Caco-2 (cell line): ENCODE results near the gene CBFB. TPM values are rescaled to one million over a fixed set of nuclear protein-coding genes. Genes with fewer than 3 reads are reported as not detected.

ENCODE experiments used
- BruUV-seq: library from RNA; stranded (reverse); fragments of 400-500 nt; replicated peaks from 2 replicates; lab custom pipeline; 2021; lab: Mats Ljungman, UMichigan
- CTCF ChIA-PET: fragments of 300-600 bp; sonication (Branson Sonifier 250); formaldehyde crosslinking; loops from one replicate; lab custom pipeline; 2022; ENCODE audit warnings: antibody characterized with exemption; lab: Charles Lee
- POLR2A ChIA-PET: fragments of 300-600 bp; sonication (Branson Sonifier 250); formaldehyde crosslinking; loops from one replicate; lab custom pipeline; 2022; ENCODE audit warnings: antibody characterized with exemption; lab: Charles Lee
- DNase-seq, 2 experiments: peaks; one replicate each; pipeline versions ENCODE4 v3.0.0 to v3.0.0-alpha.2; 2020 to 2022
- H3K27me3 ChIP-seq: replicated peaks from 2 replicates; pipeline ENCODE4 v1.6.0; 2011; ENCODE audit warnings: low read length; ENCODE audit not compliant: control insufficient read depth, insufficient read depth
- H3K36me3 ChIP-seq: 2 replicates; pipeline ENCODE4 v1.5.1; 2011; ENCODE audit warnings: low read length; ENCODE audit not compliant: control insufficient read depth, insufficient read depth
- H3K4me1 ChIP-seq: fragments of 250-450 bp; sonication (Bioruptor Pico); 2 replicates; pipeline ENCODE4 v1.5.1; 2020; ENCODE audit warnings: mild to moderate bottlenecking
- H3K4me3 ChIP-seq: 2 replicates; pipeline ENCODE4 v1.5.1; 2011; ENCODE audit warnings: low read depth, mild to moderate bottlenecking, control low read depth, low read length
- H3K9me3 ChIP-seq: fragments of 250-450 bp; sonication (Bioruptor Pico); 2 replicates; pipeline ENCODE4 v1.5.1; 2020; ENCODE audit warnings: mild to moderate bottlenecking, moderate library complexity
- H3K27ac Mint-ChIP-seq: one replicate; pipeline ENCODE4 v1.8.0; 2022; ENCODE audit warnings: mixed read lengths; ENCODE audit not compliant: unreplicated experiment
- H3K27me3 Mint-ChIP-seq: one replicate; pipeline ENCODE4 v1.8.0; 2022; ENCODE audit warnings: mixed read lengths; ENCODE audit not compliant: insufficient read depth, unreplicated experiment
- H3K36me3 Mint-ChIP-seq: one replicate; pipeline ENCODE4 v1.8.0; 2022; ENCODE audit warnings: mild to moderate bottlenecking, mixed read lengths; ENCODE audit not compliant: insufficient read depth, unreplicated experiment
- H3K4me1 Mint-ChIP-seq: one replicate; pipeline ENCODE4 v1.8.0; 2022; ENCODE audit warnings: low read depth, mixed read lengths; ENCODE audit not compliant: unreplicated experiment
- H3K4me3 Mint-ChIP-seq: one replicate; pipeline ENCODE4 v1.8.0; 2022; ENCODE audit warnings: mild to moderate bottlenecking, moderate library complexity, mixed read lengths; ENCODE audit not compliant: unreplicated experiment
- H3K9me3 Mint-ChIP-seq: one replicate; pipeline ENCODE4 v1.8.0; 2022; ENCODE audit warnings: mixed read lengths; ENCODE audit not compliant: unreplicated experiment
- intact Hi-C: fragments of 100-400 bp; cut with micrococcal nuclease; formaldehyde crosslinking; loops from one replicate; pipeline ENCODE4 v1.10.0; 2022; ENCODE audit not compliant: unreplicated experiment
- total RNA-seq: library from RNA; stranded (reverse); gene quantifications from 2 replicates; pipeline ENCODE4 v1.2.3, GENCODE V29; 2022
- TF ChIP-seq, protein P1 (sequence below), 2 experiments: fragments of 200-600 bp in 1 of 2; IDR thresholded peaks; 1 replicate in 1 of 2; 2 replicates in 1 of 2; pipeline versions ENCODE4 v1.5.1 to v1.8.0; 2011 to 2022; ENCODE audit warnings: antibody characterized with exemption in 1 of 2, control low read depth in 1 of 2, inconsistent platforms in 1 of 2, low read depth in 1 of 2, low read length in 1 of 2, mild to moderate bottlenecking in 1 of 2, moderate library complexity in 1 of 2; ENCODE audit not compliant: insufficient read depth in 1 of 2, severe bottlenecking in 1 of 2, unreplicated experiment in 1 of 2

The CBFB gene
- total RNA-seq, 1 experiment from 2014 or later = 102 TPM

DNA sequence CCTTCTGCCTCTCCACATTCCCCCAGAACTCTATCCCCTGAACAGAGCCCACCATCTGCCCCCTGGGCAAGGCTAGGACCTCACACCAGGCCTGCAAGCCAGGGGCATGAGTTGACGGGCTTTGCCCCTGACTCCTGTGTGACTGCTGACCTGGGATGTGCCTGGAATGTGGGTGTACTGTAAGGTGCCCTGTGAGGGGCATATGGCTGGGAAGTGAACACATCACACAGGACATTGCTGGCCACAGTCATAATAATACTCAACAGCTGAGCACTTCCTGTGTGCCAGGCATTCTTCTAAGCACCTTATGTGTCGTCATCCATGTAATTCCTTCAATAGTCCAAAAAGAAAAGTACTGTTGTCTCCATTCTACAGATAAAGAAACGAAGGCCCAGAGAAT, 27.2 kb upstream of the CBFB start:
- BruUV-seq = no TSS peak
- Histone ChIP-seq H3K4me3 (no peak overlapping the region), H3K27me3 (no peaks in the 10 kb centered on the region), H3K4me1 (peaks cover 4% of the 10 kb centered on the region; the same call in 1 of the 2 replicates), H3K9me3 (no peaks in the 10 kb centered on the region), H3K36me3 (no peaks in the 10 kb centered on the region)
- intact Hi-C loops = no loop called here
- DNase-seq = no peak
- TF ChIP-seq, protein P1, sequence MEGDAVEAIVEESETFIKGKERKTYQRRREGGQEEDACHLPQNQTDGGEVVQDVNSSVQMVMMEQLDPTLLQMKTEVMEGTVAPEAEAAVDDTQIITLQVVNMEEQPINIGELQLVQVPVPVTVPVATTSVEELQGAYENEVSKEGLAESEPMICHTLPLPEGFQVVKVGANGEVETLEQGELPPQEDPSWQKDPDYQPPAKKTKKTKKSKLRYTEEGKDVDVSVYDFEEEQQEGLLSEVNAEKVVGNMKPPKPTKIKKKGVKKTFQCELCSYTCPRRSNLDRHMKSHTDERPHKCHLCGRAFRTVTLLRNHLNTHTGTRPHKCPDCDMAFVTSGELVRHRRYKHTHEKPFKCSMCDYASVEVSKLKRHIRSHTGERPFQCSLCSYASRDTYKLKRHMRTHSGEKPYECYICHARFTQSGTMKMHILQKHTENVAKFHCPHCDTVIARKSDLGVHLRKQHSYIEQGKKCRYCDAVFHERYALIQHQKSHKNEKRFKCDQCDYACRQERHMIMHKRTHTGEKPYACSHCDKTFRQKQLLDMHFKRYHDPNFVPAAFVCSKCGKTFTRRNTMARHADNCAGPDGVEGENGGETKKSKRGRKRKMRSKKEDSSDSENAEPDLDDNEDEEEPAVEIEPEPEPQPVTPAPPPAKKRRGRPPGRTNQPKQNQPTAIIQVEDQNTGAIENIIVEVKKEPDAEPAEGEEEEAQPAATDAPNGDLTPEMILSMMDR (IDR thresholded peaks at IDR 0.05; ENCODE audit: insufficient read depth in 1 of 2, low read depth in 1 of 2, low read length in 1 of 2, severe bottlenecking in 1 of 2, unreplicated experiment in 1 of 2) = no peak
- peaks cover 6% of the 10 kb centered on the region for H3K27me3 Mint-ChIP-seq
- no peaks in the 10 kb centered on the region for H3K36me3 Mint-ChIP-seq
- POLR2A ChIA-PET = no interaction called here
- H3K9me3 Mint-ChIP-seq = no peaks in the 10 kb centered on the region
- CTCF ChIA-PET = no interaction called here
- no peak overlapping the region for H3K27ac Mint-ChIP-seq
- H3K4me3 Mint-ChIP-seq = no peak overlapping the region
- no peaks in the 10 kb centered on the region for H3K4me1 Mint-ChIP-seq

- intact Hi-C loops = no loop called here
- Histone ChIP-seq H3K4me3 (no peak overlapping the region), H3K4me1 (no peaks in the 10 kb centered on the region), H3K36me3 (no peaks in the 10 kb centered on the region), H3K9me3 (no peaks in the 10 kb centered on the region), H3K27me3 (no peaks in the 10 kb centered on the region)
- ChIA-PET POLR2A (no interaction called here), CTCF (interaction anchor here (0.6 to 1.7 kb wide), 4 partner anchors 11 to 148 kb away, joined by 3 to 6 read pairs (median 4); no protein-coding TSS in a partner anchor)
- no peaks in the 10 kb centered on the region for H3K9me3 Mint-ChIP-seq
- H3K27ac Mint-ChIP-seq = no peak overlapping the region
- no peaks in the 10 kb centered on the region for H3K4me1 Mint-ChIP-seq
- no peaks in the 10 kb centered on the region for H3K36me3 Mint-ChIP-seq
- DNase-seq = no peak
- H3K4me3 Mint-ChIP-seq = no peak overlapping the region
- no peaks in the 10 kb centered on the region for H3K27me3 Mint-ChIP-seq
- TF ChIP-seq, protein P1 (IDR thresholded peaks at IDR 0.05; ENCODE audit: insufficient read depth in 1 of 2, low read depth in 1 of 2, low read length in 1 of 2, severe bottlenecking in 1 of 2, unreplicated experiment in 1 of 2) = no peak
- no TSS peak for BruUV-seq
These were observed 21.9 kb upstream of the CBFB start for GRCh38 chr16:67006930-67007658.

DNA sequence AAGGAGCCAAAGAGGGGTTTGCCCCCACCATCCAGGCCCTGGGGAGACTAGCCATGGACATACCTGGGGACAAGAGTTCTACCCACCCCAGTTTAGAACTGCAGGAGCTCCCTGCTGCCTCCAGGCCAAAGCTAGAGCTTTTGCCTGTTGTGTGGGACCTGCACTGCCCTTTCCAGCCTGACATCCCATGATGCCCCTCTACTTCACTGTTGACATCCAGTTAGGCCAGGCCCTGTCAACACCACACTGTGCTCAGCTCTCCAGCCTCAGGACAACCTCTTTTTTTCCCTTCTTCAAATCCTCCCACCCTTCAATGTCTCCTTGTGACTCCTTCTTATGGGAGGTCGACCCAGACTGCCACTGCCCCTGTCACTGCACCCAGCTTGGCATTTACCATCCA, 19.8 kb upstream of the CBFB start:
- CTCF ChIA-PET = interaction anchor here (0.6 to 0.8 kb wide), 2 partner anchors 9 to 235 kb away, joined by 3 to 4 read pairs; no protein-coding TSS in a partner anchor
- intact Hi-C loops = no loop called here
- Histone ChIP-seq H3K4me1 (0 out of 2 replicates have a peak, but pooled peaks cover under 1% of the 10 kb centered on the region), H3K36me3 (no peaks in the 10 kb centered on the region), H3K9me3 (no peaks in the 10 kb centered on the region), H3K27me3 (no peaks in the 10 kb centered on the region), H3K4me3 (no peak overlapping the region)
- no peak overlapping the region for H3K27ac Mint-ChIP-seq
- H3K36me3 Mint-ChIP-seq = no peaks in the 10 kb centered on the region
- H3K4me3 Mint-ChIP-seq = no peak overlapping the region
- DNase-seq = no peak
- H3K9me3 Mint-ChIP-seq = no peaks in the 10 kb centered on the region
- H3K27me3 Mint-ChIP-seq = no peaks in the 10 kb centered on the region
- no peaks in the 10 kb centered on the region for H3K4me1 Mint-ChIP-seq
- TF ChIP-seq, protein P1 (IDR thresholded peaks at IDR 0.05; ENCODE audit: insufficient read depth in 1 of 2, low read depth in 1 of 2, low read length in 1 of 2, severe bottlenecking in 1 of 2, unreplicated experiment in 1 of 2) = no peak
- BruUV-seq = no TSS peak
- POLR2A ChIA-PET = no interaction called here
